ENCODE results near the gene MAP7.
"Not testable (repeated sequence)": the region's sequence is repeated elsewhere in the genome, so short reads cannot be mapped to it uniquely, and the experiment has no call there.

The MAP7 gene

GRCh38 chr6:136412410-136412809, 137.8 kb downstream of the MAP7 start:
- no peak for DNase-seq

GRCh38 chr6:136411453-136412354, 138.5 kb downstream of the MAP7 start:
- no peak for DNase-seq

GRCh38 chr6:136411025-136411325, 139.2 kb downstream of the MAP7 start:
- no peak for DNase-seq

- no peak for DNase-seq
These were observed 139.8 kb downstream of the MAP7 start for GRCh38 chr6:136410201-136411024.

GRCh38 chr6:136409597-136409996, 140.6 kb downstream of the MAP7 start:
- DNase-seq = no peak

- DNase-seq = no peak
These were observed 142.0 kb downstream of the MAP7 start for GRCh38 chr6:136408204-136408603.

GRCh38 chr6:136405420-136406029, 144.7 kb downstream of the MAP7 start:
- DNase-seq = no peak

GRCh38 chr6:136404627-136405419, 145.4 kb downstream of the MAP7 start:
- no peak for DNase-seq

- DNase-seq = no peak
These were observed 146.2 kb downstream of the MAP7 start for GRCh38 chr6:136404007-136404406.

- DNase-seq = no peak
These were observed 146.9 kb downstream of the MAP7 start for GRCh38 chr6:136403110-136403980.

GRCh38 chr6:136401749-136402148, 148.5 kb downstream of the MAP7 start:
- no peak for DNase-seq

- DNase-seq = not testable (repeated sequence)
These were observed 149.0 kb downstream of the MAP7 start for GRCh38 chr6:136401236-136401635.

- DNase-seq = no peak
These were observed 151.8 kb downstream of the MAP7 start for GRCh38 chr6:136398453-136398852.

- DNase-seq = no peak
These were observed 153.3 kb downstream of the MAP7 start for GRCh38 chr6:136396908-136397307.

GRCh38 chr6:136390959-136391358, 159.3 kb downstream of the MAP7 start:
- not testable (repeated sequence) for DNase-seq

- DNase-seq = no peak
These were observed 162.9 kb downstream of the MAP7 start for GRCh38 chr6:136387316-136387715.

GRCh38 chr6:136383268-136383937, 166.8 kb downstream of the MAP7 start:
- no peak for DNase-seq

GRCh38 chr6:136382676-136383252, 167.5 kb downstream of the MAP7 start:
- DNase-seq = no peak

- DNase-seq = no peak
These were observed 171.3 kb downstream of the MAP7 start for GRCh38 chr6:136378888-136379287.

GRCh38 chr6:136375836-136376235, 174.4 kb downstream of the MAP7 start:
- not testable (repeated sequence) for DNase-seq

- no peak for DNase-seq
These were observed 178.3 kb downstream of the MAP7 start for GRCh38 chr6:136371959-136372358.
